Fibroblast of lung (primary cell): ENCODE measurements around the gene PACSIN1. TPM values are rescaled to one million over a fixed set of nuclear protein-coding genes. Genes with fewer than 3 reads are reported as not detected.

Experiments
- DNase-seq, 2 donors: peaks; one replicate each; pipeline versions ENCODE4 v3.0.0 to v3.0.0-alpha.2; 2010; ENCODE audit warnings: low read depth in 2 of 2
- H2AFZ ChIP-seq: 2 replicates; pipeline ENCODE4 v1.5.1; 2012; ENCODE audit warnings: low read length, control low read depth, inconsistent platforms
- H3K27ac ChIP-seq: 2 replicates; pipeline ENCODE4 v1.5.1; 2011; ENCODE audit warnings: low read length, control low read depth; ENCODE audit not compliant: insufficient read depth
- H3K27me3 ChIP-seq: 2 replicates; pipeline ENCODE4 v1.5.1; 2011; ENCODE audit warnings: mild to moderate bottlenecking, low read length; ENCODE audit not compliant: control insufficient read depth, insufficient read depth
- H3K36me3 ChIP-seq: 2 replicates; pipeline ENCODE4 v1.5.1; 2011; ENCODE audit warnings: low read length; ENCODE audit not compliant: control insufficient read depth, insufficient read depth
- H3K4me1 ChIP-seq: 2 replicates; pipeline ENCODE4 v1.5.1; 2011; ENCODE audit warnings: low read length; ENCODE audit not compliant: control insufficient read depth, insufficient read depth; ENCODE audit errors: extremely low read depth
- H3K4me2 ChIP-seq: 2 replicates; pipeline ENCODE4 v1.5.1; 2011; ENCODE audit warnings: low read length, control low read depth; ENCODE audit not compliant: insufficient read depth; ENCODE audit errors: extremely low read depth
- H3K4me3 ChIP-seq, 4 experiments: fragments of 200-600 bp in 1 of 4; sonication (generic) in 1 of 4; replicated peaks in 1 of 4; 2 replicates each; pipeline ENCODE4 v1.5.1; 2011 to 2016; ENCODE audit warnings: low read length in 4 of 4, low read depth in 3 of 4, mild to moderate bottlenecking in 3 of 4, control low read depth in 2 of 4, inconsistent platforms in 1 of 4, mixed read lengths in 1 of 4; ENCODE audit not compliant: insufficient read depth in 1 of 4; ENCODE audit errors: control extremely low read depth in 1 of 4
- H3K79me2 ChIP-seq: 2 replicates; pipeline ENCODE4 v1.5.1; 2012; ENCODE audit warnings: mild to moderate bottlenecking, low read length, inconsistent platforms; ENCODE audit not compliant: control insufficient read depth, insufficient read depth
- H3K9ac ChIP-seq: 2 replicates; pipeline ENCODE4 v1.5.1; 2011; ENCODE audit warnings: mild to moderate bottlenecking, low read length, control low read depth; ENCODE audit not compliant: insufficient read depth
- H3K9me3 ChIP-seq: 2 replicates; pipeline ENCODE4 v1.5.1; 2012; ENCODE audit warnings: low read depth, low read length; ENCODE audit not compliant: control insufficient read depth, insufficient read depth
- H4K20me1 ChIP-seq: 2 replicates; pipeline ENCODE4 v1.5.1; 2011; ENCODE audit warnings: low read length; ENCODE audit not compliant: control insufficient read depth, insufficient read depth; ENCODE audit errors: extremely low read depth
- CTCF ChIP-seq, 2 donors: IDR thresholded peaks in 1 of 2; conservative IDR thresholded peaks in 1 of 2; 1 replicate in 1 of 2; 2 replicates in 1 of 2; pipeline ENCODE4 v1.5.1; 2011 to 2012; ENCODE audit warnings: low read length in 2 of 2, control low read depth in 1 of 2, inconsistent platforms in 1 of 2, low read depth in 1 of 2, mild to moderate bottlenecking in 1 of 2
- EZH2 ChIP-seq: IDR thresholded peaks from 2 replicates; pipeline ENCODE4 v1.5.1; 2012; ENCODE audit warnings: low read length, control low read depth, mild to moderate bottlenecking; ENCODE audit errors: missing control alignments
- polyA plus RNA-seq, 2 donors: library from polyadenylated mRNA; depleted of rRNA in 1 of 2; stranded (reverse) in 1 of 2; unstranded in 1 of 2; fragments of >200 nt; gene quantifications; 2 replicates each; pipeline ENCODE4 v1.2.1, GENCODE V29; 2011 to 2012; ENCODE audit warnings: missing spikeins in 1 of 2
- total RNA-seq: library from RNA; depleted of rRNA; stranded (reverse); fragments of >200 nt; gene quantifications from 2 replicates; pipeline ENCODE4 v1.2.1, GENCODE V29; 2014

Gene PACSIN1
- total and polyA plus RNA-seq, 2 donors (not counting 1 experiment from before 2014, with no cell fraction given): under 0.01 TPM; not detected in 1

- no peak for DNase-seq
- Histone ChIP-seq H3K4me1 (peaks cover 2% of the 10 kb centered on the region), H4K20me1 (no peaks in the 10 kb centered on the region), H3K4me3 (no peak overlapping the region), H3K4me2 (no peak overlapping the region), H3K36me3 (no peaks in the 10 kb centered on the region), H2AFZ (no peak overlapping the region), H3K79me2 (no peaks in the 10 kb centered on the region), H3K9me3 (no peaks in the 10 kb centered on the region), H3K27ac (no peak overlapping the region), H3K27me3 (peaks cover 9% of the 10 kb centered on the region), H3K9ac (no peak overlapping the region)
- TF ChIP-seq EZH2: no peak
These were observed 4.9 kb upstream of the PACSIN1 start for GRCh38 chr6:34460796-34461507.

DNA sequence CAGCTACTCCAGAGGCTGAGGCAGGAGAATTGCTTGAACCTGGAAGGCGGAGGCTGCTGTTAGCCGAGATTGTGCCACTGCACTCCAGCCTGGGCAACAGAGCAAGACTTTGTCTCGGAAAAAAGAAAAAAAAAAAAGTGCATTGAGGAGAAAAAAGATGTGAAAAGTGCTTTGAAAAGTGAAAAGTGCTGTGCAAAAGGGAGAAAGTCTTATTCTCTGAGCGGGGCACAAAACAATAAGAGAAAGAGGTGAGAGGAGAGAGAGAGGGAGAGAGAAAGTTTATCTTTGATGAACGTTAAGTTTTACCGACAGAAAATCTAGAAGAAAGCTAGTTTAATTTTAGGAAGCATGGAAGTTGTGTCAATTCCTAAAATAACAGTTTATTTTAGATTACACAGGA is 3.9 kb upstream of the PACSIN1 start:
- Histone ChIP-seq H3K27ac (no peak overlapping the region), H3K4me2 (peak overlapping the region; percentile 15), H3K79me2 (no peaks in the 10 kb centered on the region), H3K9ac (no peak overlapping the region), H3K4me3 (no peak overlapping the region), H3K27me3 (peaks cover 19% of the 10 kb centered on the region), H3K4me1 (peaks cover 2% of the 10 kb centered on the region), H3K9me3 (no peaks in the 10 kb centered on the region), H4K20me1 (no peaks in the 10 kb centered on the region), H2AFZ (no peak overlapping the region), H3K36me3 (no peaks in the 10 kb centered on the region)
- TF ChIP-seq EZH2 (no peak), CTCF (conservative IDR thresholded peaks at IDR 0.05 in 1 of 2, IDR thresholded peaks at IDR 0.05 in 1 of 2; ENCODE audit: low read depth in 1 of 2, low read length in 2 of 2) (no peak)
- DNase-seq: no peak

DNA sequence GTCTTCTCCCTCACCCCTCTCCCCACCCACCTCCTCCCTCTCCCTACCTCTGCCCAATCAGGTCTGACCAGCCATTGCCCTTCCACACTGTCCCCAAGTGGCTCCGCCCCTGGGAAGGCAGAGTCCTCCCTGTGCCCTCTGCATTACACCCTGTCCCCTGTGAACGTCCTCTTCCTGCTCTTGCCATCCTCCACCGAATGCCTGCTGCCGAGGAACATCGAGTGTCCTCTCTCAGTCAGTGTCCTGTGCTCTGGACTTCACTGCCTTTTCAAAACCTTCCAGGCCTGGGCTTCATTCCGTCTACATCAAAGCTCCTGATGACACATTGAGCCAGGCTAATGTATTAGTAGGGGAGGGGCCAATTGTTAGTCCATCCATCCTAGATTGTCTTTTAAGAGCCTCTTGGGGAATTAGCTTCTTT is 3.3 kb upstream of the PACSIN1 start:
- Histone ChIP-seq H3K79me2 (no peaks in the 10 kb centered on the region), H4K20me1 (no peaks in the 10 kb centered on the region), H3K9ac (no peak overlapping the region), H3K4me1 (peaks cover 2% of the 10 kb centered on the region), H3K4me2 (peak overlapping the region; percentile 15), H3K36me3 (no peaks in the 10 kb centered on the region), H3K27me3 (peaks cover 22% of the 10 kb centered on the region), H3K9me3 (no peaks in the 10 kb centered on the region), H3K4me3 (no peak overlapping the region), H2AFZ (peak overlapping the region; percentile 68), H3K27ac (no peak overlapping the region)
- peak in 1 of 2 donors; percentile 15 for DNase-seq
- TF ChIP-seq CTCF (conservative IDR thresholded peaks at IDR 0.05 in 1 of 2, IDR thresholded peaks at IDR 0.05 in 1 of 2; ENCODE audit: low read depth in 1 of 2, low read length in 2 of 2) (no peak), EZH2 (no peak)
